ENCODE data around the gene PLXDC2. TPM values are rescaled to one million over a fixed set of nuclear protein-coding genes. Genes with fewer than 3 reads are reported as not detected.

Gene PLXDC2
- polyA plus RNA-seq, 2 of the 4 experiments (the other 2 are of a cell fraction): 0.08 to 0.09 TPM

DNA sequence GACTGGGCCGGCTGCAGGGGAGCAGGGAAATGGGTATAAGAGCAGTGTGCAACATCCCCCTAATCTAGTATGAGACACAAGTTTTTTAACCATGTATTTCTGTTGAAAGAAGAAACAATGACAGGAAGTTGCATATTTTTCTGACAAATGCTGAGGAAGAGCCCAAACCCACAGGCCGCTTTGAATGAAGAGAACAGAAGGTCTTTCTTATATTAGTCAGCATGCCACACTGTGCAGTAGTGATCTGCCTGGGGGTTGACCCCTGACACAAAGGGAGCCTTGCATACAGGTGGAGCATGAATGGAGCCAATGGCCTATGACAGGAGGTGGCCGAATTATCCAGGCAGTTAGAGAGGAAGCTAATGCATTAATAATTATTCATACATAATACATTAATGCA lies 518.3 kb downstream of the PLXDC2 start:
- DNase-seq (ENCODE audit: low read depth in 1 of 2, low spot score in 1 of 2) (no peak), FAIRE-seq (no peak), ATAC-seq (no peak)
- TF ChIP-seq HOXB5 (CRISPR knock-in tag; IDR thresholded peaks at IDR 0.05) (no peak), GATA3 (IDR thresholded peaks at IDR 0.05; ENCODE audit: borderline replicate concordance) (no peak), RARB (CRISPR knock-in tag; IDR thresholded peaks at IDR 0.05) (no peak), PHF8 (IDR thresholded peaks at IDR 0.05; ENCODE audit: borderline replicate concordance, low read depth) (no peak), NFE2L2 (conservative IDR thresholded peaks at IDR 0.05; ENCODE audit: low read length) (no peak), MAZ (IDR thresholded peaks at IDR 0.05; ENCODE audit: borderline replicate concordance, low read depth, low read length) (no peak), NR3C1 (IDR thresholded peaks at IDR 0.05) (no peak), HEYL (CRISPR knock-in tag; IDR thresholded peaks at IDR 0.05) (no peak), HOXB13 (CRISPR knock-in tag; IDR thresholded peaks at IDR 0.05; ENCODE audit: low read depth) (no peak), EHMT2 (IDR thresholded peaks at IDR 0.05; ENCODE audit: low read depth) (no peak), RFX5 (IDR thresholded peaks at IDR 0.05) (no peak), CBX8 (IDR thresholded peaks at IDR 0.05) (no peak), NPAS2 (CRISPR knock-in tag; IDR thresholded peaks at IDR 0.05; ENCODE audit: borderline replicate concordance) (no peak), RCOR1 (IDR thresholded peaks at IDR 0.05; ENCODE audit: low read depth, low read length) (no peak)
- ChIA-PET CTCF (no interaction called here), POLR2A (no interaction called here)
- no peak overlapping the region for H3K27ac ChIP-seq
- no peak overlapping the region for H3K4me2 ChIP-seq
- WGBS (ENCODE audit: missing lambda C conversion rate): 1% methylated on average over 3 of the region's 3 CpGs
- H3K4me1 ChIP-seq: no peaks in the 10 kb centered on the region
- H3K9me3 ChIP-seq: no peaks in the 10 kb centered on the region
- H3K4me3 ChIP-seq: no peak overlapping the region

Small RNA genes lying within 50 kb of the gene (small RNA-seq; reads per million reads assigned to genes)
- gene RNU6-1212P: 0 reads per million in 6 experiments

Data from A549 (cell line).